Measurements from ENCODE around the gene PABPC1L.

DNA sequence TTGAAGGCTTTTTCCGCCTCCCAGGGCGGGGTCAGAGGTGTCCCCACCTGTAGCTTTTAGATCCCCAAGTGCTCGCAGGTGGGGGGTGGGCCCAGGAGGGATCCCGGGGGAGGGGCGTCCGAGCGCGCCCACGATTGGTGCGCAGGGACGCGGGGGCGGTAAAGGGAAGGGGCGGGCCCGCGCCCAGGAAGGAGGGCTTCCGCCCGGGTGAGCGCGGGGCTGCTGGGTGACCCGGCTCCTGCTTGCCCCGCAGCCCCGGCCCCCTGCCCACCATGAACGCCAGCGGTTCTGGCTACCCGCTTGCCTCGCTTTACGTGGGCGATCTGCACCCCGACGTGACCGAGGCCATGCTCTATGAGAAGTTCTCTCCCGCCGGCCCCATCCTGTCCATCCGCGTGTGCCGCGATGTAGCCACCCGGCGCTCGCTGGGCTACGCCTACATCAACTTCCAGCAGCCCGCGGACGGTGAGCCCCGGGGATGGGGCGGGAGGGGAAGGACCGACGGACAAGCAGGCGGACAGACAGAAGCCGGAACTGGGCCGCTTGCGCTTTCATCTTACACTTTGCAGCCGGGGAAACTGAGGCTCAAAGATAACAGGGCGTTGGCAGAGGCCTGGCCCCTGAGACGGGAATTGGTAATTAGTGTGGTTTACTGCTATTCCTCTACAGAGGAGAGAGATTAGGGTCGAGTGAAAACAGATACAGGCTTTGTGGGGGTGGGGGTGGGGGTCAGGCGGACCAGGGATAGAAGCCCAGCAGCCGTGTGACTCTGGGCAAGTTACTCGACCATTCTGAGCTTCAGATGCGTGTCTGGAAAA, at the start of gene PABPC1L:
- TF ChIP-seq, protein P1, sequence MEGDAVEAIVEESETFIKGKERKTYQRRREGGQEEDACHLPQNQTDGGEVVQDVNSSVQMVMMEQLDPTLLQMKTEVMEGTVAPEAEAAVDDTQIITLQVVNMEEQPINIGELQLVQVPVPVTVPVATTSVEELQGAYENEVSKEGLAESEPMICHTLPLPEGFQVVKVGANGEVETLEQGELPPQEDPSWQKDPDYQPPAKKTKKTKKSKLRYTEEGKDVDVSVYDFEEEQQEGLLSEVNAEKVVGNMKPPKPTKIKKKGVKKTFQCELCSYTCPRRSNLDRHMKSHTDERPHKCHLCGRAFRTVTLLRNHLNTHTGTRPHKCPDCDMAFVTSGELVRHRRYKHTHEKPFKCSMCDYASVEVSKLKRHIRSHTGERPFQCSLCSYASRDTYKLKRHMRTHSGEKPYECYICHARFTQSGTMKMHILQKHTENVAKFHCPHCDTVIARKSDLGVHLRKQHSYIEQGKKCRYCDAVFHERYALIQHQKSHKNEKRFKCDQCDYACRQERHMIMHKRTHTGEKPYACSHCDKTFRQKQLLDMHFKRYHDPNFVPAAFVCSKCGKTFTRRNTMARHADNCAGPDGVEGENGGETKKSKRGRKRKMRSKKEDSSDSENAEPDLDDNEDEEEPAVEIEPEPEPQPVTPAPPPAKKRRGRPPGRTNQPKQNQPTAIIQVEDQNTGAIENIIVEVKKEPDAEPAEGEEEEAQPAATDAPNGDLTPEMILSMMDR (IDR thresholded peaks at IDR 0.05) = no peak
- TF ChIP-seq POLR2A (IDR thresholded peaks at IDR 0.05) = no peak
